Endothelial cell of hepatic sinusoid (primary cell): ENCODE data around the gene SLC10A6.

Source experiments
- in situ Hi-C: cut with HindIII; loops from 2 replicates; pipeline ENCODE4 v1.10.0; 2017; ENCODE audit warnings: low sequenced_read_pairs

Gene SLC10A6

DNA sequence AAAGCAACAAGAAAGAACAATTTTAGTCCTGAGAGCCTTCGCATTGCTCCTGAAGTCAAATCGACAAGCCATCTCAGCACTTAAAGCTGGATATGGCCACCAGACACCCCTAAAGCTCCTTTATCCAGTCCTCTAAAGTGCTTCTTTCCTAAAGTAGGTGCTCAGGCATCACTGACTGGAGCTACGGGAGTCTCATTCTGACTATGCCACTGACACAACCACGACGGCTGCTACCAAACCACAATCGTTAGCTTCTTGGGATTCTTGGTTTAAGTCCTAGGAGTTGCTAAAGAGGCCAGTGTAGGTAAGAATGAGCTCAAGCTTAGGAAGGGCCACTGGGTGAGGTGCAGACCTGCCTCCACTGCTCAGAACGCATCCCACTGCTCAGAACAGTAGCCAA is 1.0 kb downstream of the SLC10A6 start:
- in situ Hi-C loops, result no loop called here

DNA sequence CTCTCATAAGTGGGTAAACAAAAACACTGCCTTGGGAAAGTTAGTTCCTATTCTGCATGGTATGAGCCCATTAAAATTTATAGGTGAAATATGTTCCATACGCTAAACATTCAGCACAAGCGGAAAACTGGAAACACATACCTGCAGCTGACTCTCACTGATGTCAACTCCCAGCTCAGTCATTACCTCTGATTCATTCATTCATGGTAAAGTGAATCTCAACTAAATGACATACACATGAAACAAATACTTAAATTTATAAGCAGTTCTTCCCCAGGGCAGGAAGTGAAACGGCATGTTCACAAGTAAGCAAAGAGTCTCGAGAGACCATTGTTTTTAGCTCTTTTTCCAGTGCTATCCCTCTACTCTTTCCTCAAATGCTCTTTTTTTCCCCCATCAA is 1.6 kb downstream of the SLC10A6 start:
- in situ Hi-C loops, result no loop called here

DNA sequence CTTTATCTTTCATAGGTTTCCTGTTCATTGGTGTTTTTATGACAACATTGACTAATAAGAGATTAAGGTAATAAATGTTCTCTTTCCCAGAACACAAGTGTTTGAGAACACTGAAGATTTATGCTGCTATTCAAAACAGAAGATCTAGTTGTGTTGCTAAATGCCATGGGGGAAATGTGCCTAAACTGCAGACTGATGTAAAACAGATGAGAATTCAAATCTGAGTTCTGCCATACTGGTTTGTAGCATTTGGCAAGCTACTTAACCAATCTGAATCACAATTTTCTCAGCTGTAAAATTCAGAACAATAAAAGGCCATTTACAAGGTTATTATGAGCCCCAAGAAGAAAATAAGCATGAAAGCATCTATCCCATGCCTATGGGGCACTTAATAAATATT is 2.3 kb downstream of the SLC10A6 start:
- in situ Hi-C loops, result no loop called here

DNA sequence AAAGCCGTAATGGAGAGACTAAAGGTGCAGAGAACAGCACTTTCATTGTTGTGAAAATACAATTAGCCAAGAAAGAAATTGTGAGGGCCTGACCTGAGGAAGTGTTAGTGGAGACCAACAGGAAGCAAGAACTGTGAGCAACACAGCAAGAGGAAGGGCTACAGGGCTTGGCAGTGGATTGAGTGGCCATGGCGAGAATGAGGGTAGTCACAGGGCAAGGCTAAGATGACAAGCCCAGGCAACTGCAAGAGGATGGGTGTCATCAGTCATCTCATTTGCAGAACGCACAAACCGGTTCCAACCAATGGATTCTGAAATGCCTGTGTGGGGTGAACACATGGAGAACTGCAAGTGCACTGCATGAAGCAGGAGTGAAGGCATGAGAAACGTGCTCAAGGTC is 3.6 kb downstream of the SLC10A6 start:
- in situ Hi-C loops, result no loop called here

DNA sequence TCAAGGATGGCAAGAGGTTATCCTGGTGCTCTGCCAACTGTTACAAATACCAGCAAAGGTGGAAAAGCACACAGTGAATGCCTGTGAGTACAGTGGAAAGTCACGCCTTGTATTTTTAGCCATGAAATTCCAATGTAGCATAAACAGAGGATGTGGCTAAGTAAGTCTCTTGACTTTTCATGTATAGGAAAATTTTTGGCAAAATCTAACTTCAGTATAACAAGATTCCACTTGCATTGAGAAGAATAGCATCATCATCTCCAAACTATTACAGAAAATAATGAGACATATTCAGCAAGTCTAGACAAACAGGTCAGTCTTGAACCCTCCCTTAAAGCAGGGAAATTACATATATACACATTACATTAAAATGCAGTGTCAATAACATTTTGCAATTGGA is 7.9 kb downstream of the SLC10A6 start:
- in situ Hi-C loops, result no loop called here

DNA sequence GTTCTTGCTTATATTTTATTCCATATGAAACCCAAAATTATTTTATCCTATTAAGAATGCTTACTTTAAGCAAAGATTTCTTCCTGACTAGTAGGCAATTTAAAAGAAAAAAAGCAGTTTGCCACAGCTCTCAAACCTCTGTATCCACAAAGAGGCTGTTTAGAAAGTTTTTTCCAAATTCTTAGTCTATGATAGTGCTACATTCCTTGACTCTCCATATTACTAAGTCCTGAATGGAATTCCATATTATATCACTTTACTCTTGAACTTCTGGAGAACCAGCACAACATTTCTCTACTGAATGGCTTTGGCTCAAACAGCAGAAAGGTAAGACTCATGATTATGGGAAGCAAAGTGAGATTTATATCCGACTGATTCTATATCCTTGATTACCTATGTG is 8.3 kb downstream of the SLC10A6 start:
- in situ Hi-C loops, result no loop called here

DNA sequence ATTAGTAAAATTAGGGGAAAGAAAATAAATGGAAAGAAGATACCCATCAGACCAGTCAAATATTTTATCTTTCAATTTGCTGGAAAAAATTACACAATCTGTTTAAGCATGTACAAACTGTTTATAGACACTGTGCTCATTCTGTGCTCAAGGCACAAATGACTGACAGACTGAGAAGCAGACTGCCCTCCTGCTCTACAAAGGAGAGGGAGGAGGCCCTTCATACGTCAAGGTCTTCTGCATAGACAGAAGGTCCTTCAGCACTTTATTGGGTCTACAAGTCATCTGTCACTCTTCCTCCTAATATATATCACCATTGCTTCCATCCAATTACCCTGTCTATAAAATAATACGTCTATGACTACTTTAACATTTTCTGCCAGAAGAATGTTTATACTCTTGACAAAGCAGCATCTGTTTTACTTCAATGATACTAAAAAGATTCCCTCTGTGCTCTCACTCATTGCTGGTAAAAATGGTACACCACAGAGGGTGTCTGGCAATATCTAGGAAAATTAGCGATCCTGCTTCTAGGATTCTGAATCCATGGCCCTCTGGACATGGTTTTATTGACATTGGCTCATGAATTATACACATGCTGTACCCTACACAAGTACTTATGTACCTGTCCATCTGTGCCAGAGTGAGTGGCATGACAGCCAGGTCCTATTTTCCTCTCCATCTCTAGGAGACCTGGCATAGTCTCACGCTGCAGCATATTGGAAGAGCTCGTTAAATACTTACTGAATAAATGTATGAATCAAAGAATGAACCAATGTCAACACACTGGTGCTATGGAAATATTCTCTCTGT is 11.3 kb downstream of the SLC10A6 start:
- in situ Hi-C loops, result no loop called here

DNA sequence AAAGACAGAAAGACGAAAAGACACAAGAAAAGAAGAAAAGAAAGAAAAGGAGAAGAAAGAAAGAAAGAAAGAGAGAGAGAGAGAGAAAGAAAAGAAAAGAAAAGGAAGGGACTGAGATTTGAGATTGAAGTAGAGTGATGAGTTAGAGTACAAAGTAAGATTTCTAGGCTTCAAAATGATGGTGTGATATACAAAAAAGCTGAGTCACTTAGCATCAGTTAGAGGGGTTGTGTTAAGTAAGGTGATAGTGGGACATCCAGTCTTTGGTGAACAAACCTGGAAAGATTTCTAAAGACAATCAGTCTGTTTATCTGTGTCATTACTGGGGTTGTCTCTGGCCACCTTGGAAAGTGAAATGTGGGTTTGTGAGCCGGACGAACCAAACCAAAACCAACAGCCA is 13.5 kb downstream of the SLC10A6 start:
- in situ Hi-C loops, result no loop called here

DNA sequence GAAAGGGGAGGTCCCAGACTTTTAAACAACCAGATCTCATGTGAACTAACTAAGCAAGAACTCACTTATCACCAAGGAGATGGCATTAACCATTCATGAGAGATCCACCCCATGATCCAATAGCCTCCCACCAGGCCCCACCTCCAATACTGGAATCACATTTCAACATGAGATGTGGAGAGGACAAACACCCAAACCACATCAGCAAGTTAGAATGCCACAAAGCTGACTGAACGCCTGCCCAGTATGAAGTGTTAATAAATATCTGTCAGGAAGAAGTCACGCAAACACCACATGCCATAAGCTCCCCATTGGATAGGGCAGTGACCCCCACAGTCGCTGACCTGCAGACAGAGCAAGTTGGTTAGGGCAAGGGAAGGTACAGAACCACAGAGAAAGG is 14.3 kb downstream of the SLC10A6 start:
- in situ Hi-C loops, result no loop called here

DNA sequence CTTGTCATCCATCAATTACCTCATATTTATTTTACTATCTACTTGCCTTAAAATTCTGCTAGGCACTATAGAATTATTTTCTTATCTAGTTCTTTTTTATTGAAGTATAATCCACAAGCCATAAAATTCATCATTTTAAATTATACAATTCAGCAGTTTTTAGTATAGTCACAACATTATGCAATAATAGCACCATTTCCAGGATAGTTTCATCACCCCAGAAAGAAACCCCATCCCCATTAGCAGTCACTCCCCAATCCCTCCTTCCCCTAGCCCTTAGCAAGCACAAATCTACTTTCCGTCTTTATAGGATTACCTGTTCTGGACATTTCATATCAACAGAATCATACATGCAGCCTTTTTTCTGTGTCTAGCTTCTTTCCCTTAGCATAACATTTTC is 15.6 kb downstream of the SLC10A6 start:
- in situ Hi-C loops, result no loop called here

DNA sequence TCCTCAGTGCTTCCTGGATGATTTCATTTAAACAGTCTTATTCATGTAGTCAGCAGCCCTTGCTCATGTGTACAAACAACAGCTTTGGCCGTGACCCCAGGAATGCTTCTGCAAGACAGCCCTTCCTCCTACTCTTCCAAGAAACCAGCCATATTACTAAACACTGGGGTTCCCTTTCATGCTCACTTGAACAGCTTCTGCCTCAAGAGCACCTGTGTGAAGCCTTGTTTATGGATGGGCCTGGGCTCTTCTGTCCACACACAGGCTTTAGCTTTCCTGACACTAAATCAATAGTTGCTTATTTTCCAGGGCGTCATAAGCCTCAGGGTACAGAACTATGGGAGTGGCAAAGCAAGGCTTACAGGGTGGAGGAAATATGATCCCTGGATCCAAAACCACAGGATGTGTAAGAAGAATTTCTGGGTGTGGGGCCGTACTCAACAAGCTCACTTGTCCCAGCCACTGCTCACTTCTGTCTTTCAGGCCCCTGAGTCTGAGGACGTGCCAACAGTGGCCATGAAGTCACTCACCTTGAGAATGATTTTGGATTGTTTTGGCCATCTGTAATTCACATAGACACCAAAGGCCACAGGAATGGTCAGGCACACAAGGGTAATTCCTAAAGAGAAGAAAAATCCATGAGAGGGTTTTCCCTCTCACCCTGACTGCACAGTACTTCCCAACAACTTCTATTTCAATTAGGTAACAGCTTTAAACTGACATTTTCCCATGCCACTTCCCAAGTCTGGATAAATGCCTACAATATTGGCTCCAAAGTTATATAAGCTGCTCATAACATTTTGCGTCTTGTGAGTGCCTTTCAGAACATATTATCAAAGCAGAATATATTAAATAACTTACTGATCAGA is 17.7 kb downstream of the SLC10A6 start:
- in situ Hi-C loops, result no loop called here

DNA sequence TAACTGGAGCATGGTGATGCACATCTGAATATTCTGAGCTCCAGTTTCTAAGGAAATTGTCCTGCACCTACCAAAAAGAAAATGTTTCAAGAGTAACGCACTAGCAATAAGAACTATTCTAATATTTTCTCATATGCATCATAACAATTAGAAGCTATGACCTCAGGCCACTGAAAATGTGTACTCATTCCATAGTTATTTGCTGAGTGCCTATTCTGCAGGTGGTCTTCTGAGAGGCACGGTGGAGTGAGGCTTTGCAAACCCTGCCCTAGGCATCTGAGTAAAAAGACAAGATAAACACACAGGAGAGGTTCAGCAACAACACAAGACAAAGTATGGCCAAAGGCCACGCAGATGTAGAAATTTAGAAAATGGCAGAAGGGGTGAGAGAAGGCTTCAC is 23.7 kb downstream of the SLC10A6 start:
- in situ Hi-C loops, result no loop called here

DNA sequence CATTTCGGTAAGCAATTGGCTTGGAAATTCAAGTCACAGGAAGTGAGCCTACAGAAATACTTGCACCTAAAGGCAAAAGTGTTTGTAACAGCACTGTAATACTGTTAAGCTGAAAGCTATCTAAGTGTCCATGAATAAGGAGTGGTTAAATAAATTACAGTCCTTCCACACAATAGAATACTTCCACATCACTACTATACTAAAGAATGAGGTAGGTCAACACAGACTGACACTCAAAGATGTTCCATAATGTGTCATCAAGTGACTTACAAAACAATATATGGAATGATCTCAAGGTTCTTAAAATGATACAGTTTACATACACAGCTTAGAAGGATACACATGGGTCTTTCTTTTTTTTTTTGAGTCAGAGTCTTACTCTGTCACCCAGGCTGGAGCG is 27.0 kb downstream of the SLC10A6 start:
- in situ Hi-C loops, result no loop called here

DNA sequence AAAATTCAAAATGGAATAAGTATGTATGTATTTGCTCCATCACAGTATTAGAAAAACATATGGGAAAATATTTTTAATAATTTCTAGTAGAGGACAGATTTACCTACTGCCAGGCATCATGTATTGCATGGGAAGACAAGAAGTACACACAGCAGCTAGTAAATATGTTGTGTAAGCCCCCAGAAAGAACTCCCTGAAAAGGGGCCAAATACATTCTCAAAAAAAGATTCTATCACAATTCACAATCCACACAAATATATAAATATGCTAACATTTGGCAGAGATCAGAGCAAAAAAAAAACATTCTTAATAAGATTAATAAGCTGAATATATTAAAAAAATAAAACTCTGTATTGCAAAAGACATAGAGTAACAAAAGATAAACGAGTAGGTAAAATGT is 28.0 kb downstream of the SLC10A6 start:
- in situ Hi-C loops, result no loop called here

DNA sequence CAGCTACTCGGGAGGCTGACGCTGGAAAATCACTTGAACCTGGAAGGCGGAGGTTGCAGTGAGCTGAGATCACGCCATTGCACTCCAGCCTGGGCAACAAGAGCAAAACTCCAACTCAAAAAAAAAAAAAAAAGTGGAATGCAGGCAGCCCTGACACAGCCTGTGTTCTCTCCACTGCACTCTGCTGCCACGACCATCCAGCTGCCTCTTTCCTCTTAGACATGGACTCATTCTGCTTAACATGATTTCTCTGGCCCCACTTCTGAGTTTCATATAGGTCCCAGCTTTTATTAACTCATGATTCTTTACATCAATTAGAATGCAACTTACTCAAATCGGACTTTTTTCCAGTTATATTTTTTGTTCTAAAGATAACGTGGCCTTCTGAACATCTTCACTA is 29.6 kb downstream of the SLC10A6 start:
- in situ Hi-C loops, result no loop called here

DNA sequence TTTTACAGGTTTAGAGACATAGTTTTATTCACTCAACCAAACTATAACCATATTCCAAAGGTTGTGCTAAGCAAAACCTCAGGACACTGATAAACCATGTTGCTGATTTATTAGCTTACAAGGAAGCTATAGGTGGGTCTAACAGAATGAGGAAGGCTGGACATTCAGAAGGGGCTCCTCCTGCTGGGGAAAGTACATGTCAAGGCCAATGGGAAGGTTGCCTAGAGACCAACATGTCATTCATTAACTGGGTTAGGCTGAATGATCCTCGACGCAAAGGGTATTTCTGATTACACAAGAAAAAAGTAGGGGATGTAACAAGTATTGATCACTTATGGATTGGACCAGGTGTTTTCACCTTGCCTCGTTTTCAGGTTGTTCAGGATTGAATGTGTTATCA is 30.3 kb downstream of the SLC10A6 start:
- in situ Hi-C loops, result no loop called here

DNA sequence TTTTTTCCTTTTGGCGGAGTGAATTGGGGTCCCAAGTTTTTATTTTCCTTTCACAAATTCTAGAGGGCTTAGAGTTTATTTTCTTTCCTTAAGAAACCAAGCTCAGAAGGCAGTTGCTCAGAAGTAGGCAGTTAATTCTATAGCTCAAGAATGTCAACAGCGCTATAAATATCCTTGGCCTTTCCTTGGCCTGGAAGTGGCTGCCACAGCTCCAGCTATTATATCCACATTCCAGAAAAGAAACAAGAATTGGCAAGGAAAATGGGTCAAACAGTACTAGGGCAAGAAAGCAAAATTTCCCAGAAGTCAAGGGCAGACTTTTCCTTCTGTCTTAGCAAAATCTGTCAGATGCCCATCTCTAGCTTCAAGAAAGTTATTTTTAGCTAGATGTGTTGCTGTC is 31.0 kb downstream of the SLC10A6 start:
- in situ Hi-C loops, result no loop called here

DNA sequence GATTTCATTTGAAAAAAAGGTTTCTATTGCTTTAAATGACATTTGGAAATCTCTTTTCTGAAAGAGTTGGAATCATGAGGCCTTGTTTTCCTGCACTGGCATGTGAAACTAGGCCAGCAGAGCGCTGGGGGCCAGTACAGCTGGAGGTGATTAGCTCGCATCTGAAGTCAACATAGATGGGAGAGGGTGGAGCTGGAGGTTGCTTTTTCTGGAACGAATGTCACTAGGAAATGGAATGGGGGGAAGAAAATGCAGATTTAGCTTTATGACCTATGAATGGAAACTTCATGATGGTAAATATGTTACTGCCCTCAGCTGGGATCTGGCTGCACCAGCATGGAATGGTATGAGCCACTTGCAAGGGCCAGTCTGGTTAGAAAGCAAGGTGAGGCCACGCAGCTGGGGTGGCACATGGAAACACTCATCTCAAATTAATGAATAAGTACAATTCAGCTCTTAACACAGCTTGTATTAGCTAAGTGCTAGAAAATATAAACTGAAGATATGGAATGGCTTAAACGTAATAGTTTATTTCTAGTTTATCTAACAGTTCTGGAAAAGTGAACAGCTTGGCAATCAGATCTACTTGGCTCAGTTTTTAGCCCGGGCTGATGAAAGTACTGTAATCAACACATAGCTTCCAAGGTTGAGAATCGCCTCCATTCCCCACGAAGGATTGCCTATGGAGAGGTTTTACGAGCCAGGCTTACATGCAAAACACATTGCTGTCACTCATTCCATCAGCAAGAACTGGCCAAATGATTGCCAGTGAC is 32.5 kb downstream of the SLC10A6 start:
- in situ Hi-C loops, result no loop called here

DNA sequence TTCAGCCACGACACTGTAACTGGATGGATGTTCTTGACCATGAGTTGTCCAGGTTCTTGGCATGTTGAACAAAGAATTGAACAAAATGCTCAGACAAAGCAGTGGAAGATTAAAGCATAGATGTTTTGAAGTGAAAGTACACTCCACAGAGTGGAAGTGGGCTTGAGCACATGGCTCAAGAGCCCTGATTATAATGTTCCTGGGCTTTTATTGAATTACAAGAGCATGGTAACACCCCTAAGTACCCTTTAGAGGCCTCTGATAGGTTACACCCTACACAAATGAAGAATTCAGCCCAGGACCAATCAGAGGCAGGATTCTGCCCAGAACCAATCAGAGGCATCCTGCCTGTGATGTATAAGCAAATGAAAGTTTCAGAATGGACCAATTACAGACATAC is 33.5 kb downstream of the SLC10A6 start:
- in situ Hi-C loops, result no loop called here

DNA sequence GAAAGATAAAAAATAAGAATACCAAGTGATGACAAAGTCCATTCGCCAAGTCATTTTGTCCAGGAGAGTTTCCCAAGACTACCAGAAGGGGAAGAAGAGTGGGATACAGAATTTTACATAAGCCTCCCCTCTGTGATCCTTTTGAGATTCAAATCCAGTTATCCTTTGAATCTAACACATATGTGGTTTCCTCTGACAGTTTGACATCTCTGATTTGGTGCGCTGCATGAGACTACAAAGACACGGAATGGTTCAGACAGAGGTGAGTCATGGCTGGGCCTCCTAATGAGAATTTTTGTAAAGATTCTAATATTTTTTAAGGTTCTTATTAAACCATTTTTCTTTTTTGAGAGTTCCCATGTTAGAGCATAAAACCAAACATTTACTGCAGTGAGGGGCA is 38.3 kb downstream of the SLC10A6 start:
- in situ Hi-C loops, result no loop called here

DNA sequence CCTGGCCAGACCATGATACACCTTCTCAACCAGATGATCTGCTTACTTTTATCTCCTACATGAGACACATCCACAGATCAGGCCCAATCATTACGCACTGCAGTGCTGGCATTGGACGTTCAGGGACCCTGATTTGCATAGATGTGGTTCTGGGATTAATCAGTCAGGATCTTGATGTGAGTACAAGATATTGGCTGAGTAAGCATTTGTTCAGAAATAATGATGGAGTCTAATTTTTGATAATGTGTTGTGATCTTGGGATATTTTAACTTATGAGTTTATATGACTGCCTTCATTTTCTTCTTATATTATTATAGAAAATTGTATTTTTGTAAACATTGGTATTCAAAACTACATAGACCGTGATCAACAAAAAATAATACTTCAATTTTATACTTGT is 39.4 kb downstream of the SLC10A6 start:
- in situ Hi-C loops, result no loop called here

DNA sequence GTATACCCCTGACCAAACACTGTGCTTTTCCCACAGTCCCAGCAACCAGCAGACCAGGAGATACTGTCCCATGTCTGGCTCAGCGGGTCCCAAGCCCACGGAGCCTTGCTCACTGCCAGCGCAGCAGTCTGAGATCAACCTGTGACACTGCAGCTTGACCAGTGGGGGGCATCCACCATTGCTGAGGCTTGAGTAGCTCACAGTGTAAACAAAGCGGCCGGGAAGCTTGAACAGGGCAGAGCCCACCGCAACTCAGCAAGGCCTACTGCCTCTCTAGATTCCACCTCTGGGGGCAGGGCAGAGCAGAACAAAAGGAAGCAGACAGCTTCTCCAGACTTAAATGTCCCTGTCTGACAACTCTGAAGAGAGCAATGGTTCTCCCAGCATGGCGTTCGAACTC is 58.1 kb downstream of the SLC10A6 start:
- in situ Hi-C loops, result no loop called here
